Activated CD8-positive, alpha-beta memory T cell treated with anti-CD3 and anti-CD28 coated beads, Interleukin-2, amount 50 U/mL, for 24 hours (primary cell): ENCODE results near the gene HECW1.
"Not testable (repeated sequence)": the region's sequence is repeated elsewhere in the genome, so short reads cannot be mapped to it uniquely, and the experiment has no call there.

ENCODE experiments used
- DNase-seq: peaks from one replicate; pipeline ENCODE4 v3.0.0-alpha.2; 2020; ENCODE audit errors: extremely low read depth

The HECW1 gene

GRCh38 chr7:43465581-43466554 is 353.4 kb downstream of the HECW1 start:
- DNase-seq, result no peak

- DNase-seq, result no peak
These were observed 355.0 kb downstream of the HECW1 start for GRCh38 chr7:43467406-43467805.

- DNase-seq, result no peak
These were observed 355.4 kb downstream of the HECW1 start for GRCh38 chr7:43467846-43468245.

GRCh38 chr7:43469051-43469450 is 356.6 kb downstream of the HECW1 start:
- no peak for DNase-seq

GRCh38 chr7:43470110-43470509 is 357.7 kb downstream of the HECW1 start:
- no peak for DNase-seq

- no peak for DNase-seq
These were observed 363.5 kb downstream of the HECW1 start for GRCh38 chr7:43475983-43476382.

GRCh38 chr7:43476896-43477295 is 364.4 kb downstream of the HECW1 start:
- no peak for DNase-seq

- no peak for DNase-seq
These were observed 366.6 kb downstream of the HECW1 start for GRCh38 chr7:43479042-43479441.

- no peak for DNase-seq
These were observed 367.1 kb downstream of the HECW1 start for GRCh38 chr7:43479543-43479942.

GRCh38 chr7:43480581-43480980 is 368.1 kb downstream of the HECW1 start:
- no peak for DNase-seq

- DNase-seq, result no peak
These were observed 369.6 kb downstream of the HECW1 start for GRCh38 chr7:43481902-43482678.

GRCh38 chr7:43482679-43483252 is 370.3 kb downstream of the HECW1 start:
- no peak for DNase-seq

- DNase-seq, result no peak
These were observed 372.4 kb downstream of the HECW1 start for GRCh38 chr7:43484678-43485395.

GRCh38 chr7:43485580-43485979 is 373.1 kb downstream of the HECW1 start:
- no peak for DNase-seq

GRCh38 chr7:43486008-43486407 is 373.6 kb downstream of the HECW1 start:
- DNase-seq, result not testable (repeated sequence)

GRCh38 chr7:43486634-43487033 is 374.2 kb downstream of the HECW1 start:
- no peak for DNase-seq

- no peak for DNase-seq
These were observed 375.3 kb downstream of the HECW1 start for GRCh38 chr7:43487731-43488073.

- no peak for DNase-seq
These were observed 376.8 kb downstream of the HECW1 start for GRCh38 chr7:43489257-43489656.

GRCh38 chr7:43490016-43490415 is 377.6 kb downstream of the HECW1 start:
- DNase-seq, result no peak

GRCh38 chr7:43491123-43491522 is 378.7 kb downstream of the HECW1 start:
- no peak for DNase-seq

GRCh38 chr7:43491984-43492383 is 379.5 kb downstream of the HECW1 start:
- no peak for DNase-seq

- no peak for DNase-seq
These were observed 380.4 kb downstream of the HECW1 start for GRCh38 chr7:43492896-43493295.
